ENCODE data around the gene UBE2O.

The UBE2O gene

DNA sequence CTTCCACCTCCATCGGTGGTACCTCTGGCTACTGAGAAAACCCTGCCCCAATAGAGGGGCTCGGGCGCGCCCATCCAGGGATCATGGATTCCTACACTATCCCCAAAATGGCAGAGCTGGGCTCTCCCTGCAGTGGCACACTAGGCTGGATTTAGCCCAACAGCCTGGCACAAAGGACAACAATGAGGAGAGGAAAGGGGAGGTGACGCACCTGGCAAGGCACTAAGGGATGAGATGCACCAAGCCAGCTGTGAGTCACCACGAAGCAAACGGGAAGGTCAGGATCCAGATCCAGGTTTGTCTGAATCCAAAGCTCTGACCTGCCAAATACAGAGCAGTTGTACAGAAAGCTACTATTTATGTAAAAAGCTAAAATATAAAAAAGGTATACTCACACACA lies 18.1 kb downstream of the UBE2O start:
- DNase-seq (ENCODE audit: low read depth): no peak
- no peak overlapping the region for H3K4me3 ChIP-seq (ENCODE audit: low read depth, low read length)
- TF ChIP-seq, protein P1, sequence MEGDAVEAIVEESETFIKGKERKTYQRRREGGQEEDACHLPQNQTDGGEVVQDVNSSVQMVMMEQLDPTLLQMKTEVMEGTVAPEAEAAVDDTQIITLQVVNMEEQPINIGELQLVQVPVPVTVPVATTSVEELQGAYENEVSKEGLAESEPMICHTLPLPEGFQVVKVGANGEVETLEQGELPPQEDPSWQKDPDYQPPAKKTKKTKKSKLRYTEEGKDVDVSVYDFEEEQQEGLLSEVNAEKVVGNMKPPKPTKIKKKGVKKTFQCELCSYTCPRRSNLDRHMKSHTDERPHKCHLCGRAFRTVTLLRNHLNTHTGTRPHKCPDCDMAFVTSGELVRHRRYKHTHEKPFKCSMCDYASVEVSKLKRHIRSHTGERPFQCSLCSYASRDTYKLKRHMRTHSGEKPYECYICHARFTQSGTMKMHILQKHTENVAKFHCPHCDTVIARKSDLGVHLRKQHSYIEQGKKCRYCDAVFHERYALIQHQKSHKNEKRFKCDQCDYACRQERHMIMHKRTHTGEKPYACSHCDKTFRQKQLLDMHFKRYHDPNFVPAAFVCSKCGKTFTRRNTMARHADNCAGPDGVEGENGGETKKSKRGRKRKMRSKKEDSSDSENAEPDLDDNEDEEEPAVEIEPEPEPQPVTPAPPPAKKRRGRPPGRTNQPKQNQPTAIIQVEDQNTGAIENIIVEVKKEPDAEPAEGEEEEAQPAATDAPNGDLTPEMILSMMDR (IDR thresholded peaks at IDR 0.05; ENCODE audit: low read depth, low read length): no peak
- TF ChIP-seq, protein P2, sequence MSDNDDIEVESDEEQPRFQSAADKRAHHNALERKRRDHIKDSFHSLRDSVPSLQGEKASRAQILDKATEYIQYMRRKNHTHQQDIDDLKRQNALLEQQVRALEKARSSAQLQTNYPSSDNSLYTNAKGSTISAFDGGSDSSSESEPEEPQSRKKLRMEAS (IDR thresholded peaks at IDR 0.05; ENCODE audit: low read depth, low read length): no peak
- TF ChIP-seq POLR2A (IDR thresholded peaks at IDR 0.05; ENCODE audit: extremely low read depth, insufficient read length): no peak
- no peak for TF ChIP-seq MYC (IDR thresholded peaks at IDR 0.05; ENCODE audit: low read depth, low read length)

DNA sequence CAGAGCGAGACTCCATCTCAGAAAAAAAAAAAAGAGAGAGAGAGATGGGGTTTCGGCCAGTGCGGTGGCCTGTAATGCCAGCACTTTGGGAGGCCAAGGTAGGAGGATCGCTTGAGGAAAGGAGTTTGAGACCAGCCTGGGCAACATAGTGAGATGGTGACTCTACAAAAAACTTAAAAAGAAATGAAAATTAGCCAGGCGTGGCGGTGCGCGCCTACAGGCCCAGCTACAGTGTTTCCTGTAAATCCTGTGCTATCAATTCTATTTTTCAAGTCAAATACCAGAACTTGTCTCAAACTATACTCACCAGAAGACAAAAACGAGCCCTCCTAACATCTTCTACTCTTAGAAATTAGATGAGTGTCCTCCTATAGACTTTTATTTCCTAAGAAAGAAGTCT lies 19.3 kb downstream of the UBE2O start:
- TF ChIP-seq POLR2A (IDR thresholded peaks at IDR 0.05; ENCODE audit: extremely low read depth, insufficient read length) (no peak), MYC (IDR thresholded peaks at IDR 0.05; ENCODE audit: low read depth, low read length) (no peak)
- TF ChIP-seq, protein P2 (IDR thresholded peaks at IDR 0.05; ENCODE audit: low read depth, low read length): no peak
- TF ChIP-seq, protein P1 (IDR thresholded peaks at IDR 0.05; ENCODE audit: low read depth, low read length): no peak

DNA sequence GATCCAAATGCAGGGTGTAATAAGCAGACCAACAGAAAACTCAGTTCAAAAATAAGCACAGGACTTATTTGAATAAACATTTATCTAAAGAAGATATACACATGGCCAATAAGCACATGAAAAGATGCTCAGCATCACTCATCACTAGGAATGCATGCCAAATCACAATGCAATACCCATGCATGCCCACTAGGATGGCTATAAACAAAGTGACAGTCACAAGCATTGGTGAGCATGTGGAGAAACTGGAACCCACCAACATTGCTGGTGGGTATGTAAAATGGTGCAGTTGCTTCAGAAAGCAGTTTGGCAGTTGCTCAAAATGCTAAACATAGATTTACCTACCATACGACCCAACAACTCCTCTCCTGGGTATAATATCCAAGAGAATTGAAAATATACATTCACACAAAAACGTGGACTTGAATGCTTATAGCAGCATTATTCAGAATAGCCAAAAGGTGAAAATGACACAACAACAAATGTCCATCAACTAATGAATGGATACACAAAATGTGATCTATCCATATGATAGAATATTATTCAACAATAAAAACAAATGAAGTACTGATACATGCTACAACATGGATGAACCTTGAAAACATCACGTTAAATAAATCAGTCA lies 20.1 kb downstream of the UBE2O start:
- TF ChIP-seq, protein P1 (IDR thresholded peaks at IDR 0.05; ENCODE audit: low read depth, low read length): peak; percentile 39
- TF ChIP-seq, protein P2 (IDR thresholded peaks at IDR 0.05; ENCODE audit: low read depth, low read length): no peak
- peak; percentile 32 for DNase-seq (ENCODE audit: low read depth)
- no peak overlapping the region for H3K4me3 ChIP-seq (ENCODE audit: low read depth, low read length)

More for the DNA sequence above, 19.3 kb downstream of the UBE2O start:
- no peak overlapping the region for H3K4me3 ChIP-seq (ENCODE audit: low read depth, low read length)
- no peak for DNase-seq (ENCODE audit: low read depth)

DNA sequence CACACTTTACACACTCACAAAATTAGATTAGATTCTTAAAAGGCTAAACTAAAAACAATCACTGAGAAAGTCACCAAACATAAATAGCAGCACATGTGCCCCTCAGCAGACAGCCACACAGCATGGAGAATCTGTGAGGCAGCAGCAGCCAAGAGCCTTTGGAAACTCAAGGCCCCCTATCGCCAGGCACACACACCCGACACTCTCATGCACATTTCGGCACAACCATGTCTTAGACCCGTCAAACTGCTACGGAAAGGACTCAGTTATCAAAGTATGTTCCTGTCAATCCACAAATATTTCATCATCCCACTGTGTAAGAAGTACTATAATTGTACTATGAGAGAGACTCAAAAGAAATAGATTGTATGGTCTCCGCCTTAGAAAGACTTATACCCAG lies 20.9 kb downstream of the UBE2O start:
- DNase-seq (ENCODE audit: low read depth): no peak
- TF ChIP-seq, protein P2 (IDR thresholded peaks at IDR 0.05; ENCODE audit: low read depth, low read length): no peak
- no peak overlapping the region for H3K4me3 ChIP-seq (ENCODE audit: low read depth, low read length)

DNA sequence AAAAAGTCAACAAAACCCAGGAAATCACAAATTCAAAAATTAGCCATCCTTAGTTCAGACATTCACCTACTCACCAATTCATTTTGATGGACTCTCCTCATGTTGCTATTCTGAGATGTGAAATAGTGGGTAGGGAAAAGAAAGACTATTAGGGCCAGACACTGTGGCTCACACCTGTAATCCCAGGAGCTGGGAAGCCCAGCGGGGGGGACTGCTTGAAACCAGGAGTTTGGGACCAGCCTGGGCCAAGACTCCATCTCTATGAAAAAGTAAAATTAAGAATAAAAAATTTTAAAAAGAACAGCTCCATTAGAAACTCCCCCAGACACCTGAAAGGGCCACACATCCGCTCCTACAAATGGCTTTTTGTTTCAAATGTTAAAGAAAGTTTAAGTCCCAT lies 21.4 kb downstream of the UBE2O start:
- no peak for DNase-seq (ENCODE audit: low read depth)
- no peak overlapping the region for H3K4me3 ChIP-seq (ENCODE audit: low read depth, low read length)
- TF ChIP-seq POLR2A (IDR thresholded peaks at IDR 0.05; ENCODE audit: extremely low read depth, insufficient read length): no peak
- TF ChIP-seq MYC (IDR thresholded peaks at IDR 0.05; ENCODE audit: low read depth, low read length): no peak
- TF ChIP-seq, protein P1 (IDR thresholded peaks at IDR 0.05; ENCODE audit: low read depth, low read length): no peak
- TF ChIP-seq, protein P2 (IDR thresholded peaks at IDR 0.05; ENCODE audit: low read depth, low read length): no peak

DNA sequence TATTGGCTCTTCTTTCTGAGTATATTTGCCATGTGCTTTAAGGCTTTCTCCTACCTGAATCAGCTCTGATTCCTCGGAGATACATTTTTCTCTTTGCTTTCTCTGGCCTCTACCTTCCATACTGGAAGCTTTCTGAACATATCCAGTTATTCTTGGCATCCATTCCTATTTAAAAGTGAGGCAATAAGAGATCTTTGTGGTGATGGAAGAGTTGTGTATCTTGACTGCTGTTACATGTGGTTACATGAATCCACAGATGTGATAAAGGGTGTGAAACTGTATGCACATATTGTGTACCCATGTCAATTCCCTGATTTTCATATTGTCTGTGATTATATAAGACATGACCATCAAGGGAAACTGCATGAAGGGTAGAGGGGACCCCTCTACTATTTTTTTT lies 24.4 kb downstream of the UBE2O start:
- DNase-seq (ENCODE audit: low read depth): no peak
- TF ChIP-seq, protein P2 (IDR thresholded peaks at IDR 0.05; ENCODE audit: low read depth, low read length): no peak
- TF ChIP-seq, protein P1 (IDR thresholded peaks at IDR 0.05; ENCODE audit: low read depth, low read length): no peak
- TF ChIP-seq POLR2A (IDR thresholded peaks at IDR 0.05; ENCODE audit: extremely low read depth, insufficient read length) (no peak), MYC (IDR thresholded peaks at IDR 0.05; ENCODE audit: low read depth, low read length) (no peak)

More for the DNA sequence above, 24.4 kb downstream of the UBE2O start:
- no peak overlapping the region for H3K4me3 ChIP-seq (ENCODE audit: low read depth, low read length)
